HG03520 (cell line): ENCODE data around the gene OSBPL6.
"Not testable (repeated sequence)": the region's sequence is repeated elsewhere in the genome, so short reads cannot be mapped to it uniquely, and the experiment has no call there.

Experiments
- ATAC-seq: cut with Tn5 transposase; IDR thresholded peaks from one replicate; pipeline ENCODE4 v1.9.1; 2021; ENCODE audit warnings: mild to moderate bottlenecking, moderate library complexity; ENCODE audit not compliant: unreplicated experiment

OSBPL6 gene

DNA sequence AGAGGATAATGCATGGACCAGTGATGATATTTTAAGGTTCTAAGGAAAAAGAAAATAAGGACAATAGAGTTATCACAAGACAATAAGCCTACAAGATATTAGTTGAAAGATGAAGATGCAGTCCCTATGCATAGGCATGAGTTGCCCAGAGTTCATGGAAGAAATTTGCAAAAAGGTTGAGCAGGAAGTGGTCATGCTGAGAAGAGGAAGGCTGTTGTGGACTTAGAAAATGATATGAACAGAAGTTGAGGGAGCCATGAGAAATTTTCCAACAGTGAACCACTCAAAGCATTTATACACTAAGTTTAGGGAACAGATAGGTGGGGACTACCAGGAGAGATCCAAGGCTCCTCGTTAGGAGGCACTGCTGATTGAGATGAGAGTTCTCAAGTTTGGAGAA is 3.5 kb downstream of the OSBPL6 start:
- no peak for ATAC-seq

DNA sequence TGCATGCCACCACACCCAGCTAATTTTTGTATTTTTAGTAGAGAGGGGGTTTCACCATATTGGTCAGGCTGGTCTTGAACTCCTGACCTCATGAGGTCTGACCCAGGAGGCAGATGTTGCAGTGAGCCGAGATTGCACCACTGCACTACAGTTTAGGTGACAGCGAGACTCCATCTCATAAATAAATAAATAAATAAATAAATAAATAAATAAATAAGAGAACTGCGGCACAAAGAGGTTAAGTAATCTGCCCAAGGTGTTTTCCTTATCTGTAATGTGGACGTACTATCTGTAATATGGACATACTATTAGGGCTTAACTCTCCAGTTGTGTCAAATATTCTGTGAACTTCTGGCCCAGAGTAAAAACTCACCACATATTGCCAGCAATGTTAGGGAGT is 4.1 kb downstream of the OSBPL6 start:
- not testable (repeated sequence) for ATAC-seq

- ATAC-seq, result no peak
Observed at GRCh38 chr2:178199334-178199733, 5.0 kb downstream of the OSBPL6 start.

GRCh38 chr2:178200331-178200730 is 6.0 kb downstream of the OSBPL6 start:
- ATAC-seq, result no peak

DNA sequence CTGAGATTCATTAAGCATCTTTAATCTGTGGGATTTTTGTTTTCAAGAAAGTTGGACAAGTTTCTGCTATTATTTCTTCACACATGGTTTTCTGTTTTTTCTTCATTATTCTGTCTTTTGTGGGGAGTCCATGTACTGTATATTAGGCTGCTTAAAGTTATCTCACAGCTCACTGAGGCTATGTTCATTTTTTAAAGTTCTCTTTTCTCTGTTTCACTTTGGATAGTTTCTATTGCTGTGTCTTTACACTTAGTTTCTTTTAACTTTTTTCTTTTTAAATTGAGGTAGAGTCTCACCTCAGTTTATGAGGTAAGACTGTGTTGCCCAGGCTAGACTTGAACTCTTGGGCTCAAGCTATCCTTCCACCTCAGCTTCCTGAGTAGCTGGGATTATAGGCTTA is 8.6 kb downstream of the OSBPL6 start:
- ATAC-seq, result peak; percentile 70

- no peak for ATAC-seq
Observed at GRCh38 chr2:178204977-178205376, 10.7 kb downstream of the OSBPL6 start.

DNA sequence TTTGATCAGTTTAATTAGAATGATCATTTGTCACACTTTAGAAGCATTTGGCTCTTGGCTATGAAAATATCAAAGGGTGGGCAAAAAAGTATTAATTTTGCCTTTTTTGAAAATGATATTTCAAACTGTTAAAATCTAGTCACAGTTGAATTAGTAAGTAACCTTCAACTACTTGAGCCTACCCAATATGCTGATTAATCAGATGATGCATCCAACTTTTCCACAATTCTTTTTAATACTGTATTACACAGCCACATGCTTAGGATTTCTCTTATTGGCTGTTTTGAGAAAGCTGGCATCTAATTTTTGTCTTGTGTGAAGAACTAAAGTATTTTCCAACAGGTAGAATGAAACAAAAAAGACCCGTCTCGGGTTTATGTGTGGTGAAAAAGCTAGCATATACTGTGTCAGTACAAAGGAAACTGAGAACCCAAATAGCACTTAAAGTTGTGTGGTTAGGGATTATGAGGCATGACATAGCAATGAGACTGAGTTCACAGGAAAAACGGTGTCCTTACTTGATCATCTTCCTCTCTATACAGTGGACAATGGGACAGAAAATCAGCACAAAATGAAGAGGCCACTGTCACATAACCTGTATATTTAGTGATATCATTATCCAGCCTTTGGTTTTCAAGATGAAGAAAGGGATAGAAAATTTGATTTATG is 11.7 kb downstream of the OSBPL6 start:
- ATAC-seq, result no peak

- ATAC-seq, result no peak
Observed at GRCh38 chr2:178208336-178208735, 14.0 kb downstream of the OSBPL6 start.

- no peak for ATAC-seq
Observed at GRCh38 chr2:178208817-178209216, 14.5 kb downstream of the OSBPL6 start.

DNA sequence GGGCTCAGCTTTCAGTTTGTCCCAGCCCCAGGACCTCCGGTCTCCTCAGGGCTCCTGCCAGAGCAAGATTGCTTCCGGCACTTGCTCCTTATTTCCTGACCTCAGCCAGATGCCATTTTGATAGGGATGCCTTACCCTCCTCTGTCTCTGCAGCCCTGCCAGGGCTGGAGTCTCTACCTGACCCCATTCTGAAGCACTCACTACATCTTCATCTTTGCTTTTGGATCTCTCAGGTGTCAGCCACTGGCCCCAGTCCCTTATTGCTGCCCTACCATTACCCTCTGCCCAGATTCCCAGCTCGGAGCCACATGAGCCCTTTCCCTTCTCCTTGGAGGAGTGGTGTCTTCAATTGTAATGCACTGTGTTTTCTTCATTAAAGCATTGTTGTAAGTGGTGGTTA is 17.1 kb downstream of the OSBPL6 start:
- ATAC-seq, result no peak

DNA sequence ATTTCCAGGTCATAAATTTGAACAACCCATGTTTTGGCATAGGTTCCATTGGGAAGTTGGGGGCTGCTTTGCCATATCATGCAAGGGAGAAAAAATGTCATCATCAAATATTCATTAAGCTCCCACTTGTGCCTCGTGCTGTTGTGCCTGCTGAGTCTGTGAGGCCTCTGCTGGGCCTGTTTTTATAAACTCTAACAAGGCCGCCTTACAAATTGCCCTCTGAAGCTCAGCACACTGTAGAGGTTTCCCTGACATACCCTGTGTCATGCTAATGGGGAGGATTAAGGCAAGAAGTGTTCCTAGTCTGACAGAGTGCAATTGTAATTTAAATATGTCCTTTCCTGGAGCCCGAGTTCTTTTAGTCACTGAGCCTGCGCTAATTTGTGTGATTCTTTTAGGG is 17.6 kb downstream of the OSBPL6 start:
- no peak for ATAC-seq

- ATAC-seq, result no peak
Observed at GRCh38 chr2:178213991-178214390, 19.7 kb downstream of the OSBPL6 start.

- ATAC-seq, result no peak
Observed at GRCh38 chr2:178219247-178219646, 24.9 kb downstream of the OSBPL6 start.

- no peak for ATAC-seq
Observed at GRCh38 chr2:178220814-178221213, 26.5 kb downstream of the OSBPL6 start.

GRCh38 chr2:178221556-178221955 is 27.2 kb downstream of the OSBPL6 start:
- ATAC-seq, result no peak

DNA sequence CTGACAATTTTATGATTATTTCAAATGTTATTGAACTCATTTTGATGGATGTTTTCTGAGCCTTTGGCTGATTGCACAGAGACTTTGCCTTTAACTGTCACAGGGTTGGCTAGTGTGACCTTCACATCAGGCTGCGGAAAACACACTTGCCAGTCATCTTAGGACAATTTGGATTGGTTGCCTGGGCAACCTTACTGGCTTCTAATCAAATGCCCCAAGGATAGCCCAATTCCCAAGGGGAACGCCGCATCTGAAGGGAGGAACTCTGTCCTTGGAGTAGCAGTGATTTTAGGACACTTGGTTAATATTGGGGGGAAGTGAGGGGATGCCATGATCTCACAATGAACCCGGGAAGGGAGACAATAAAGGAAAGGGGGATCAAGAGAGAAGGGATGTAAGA is 29.5 kb downstream of the OSBPL6 start:
- no peak for ATAC-seq

- ATAC-seq, result no peak
Observed at GRCh38 chr2:178225006-178225805, 30.9 kb downstream of the OSBPL6 start.

- ATAC-seq, result no peak
Observed at GRCh38 chr2:178227187-178227586, 32.9 kb downstream of the OSBPL6 start.

DNA sequence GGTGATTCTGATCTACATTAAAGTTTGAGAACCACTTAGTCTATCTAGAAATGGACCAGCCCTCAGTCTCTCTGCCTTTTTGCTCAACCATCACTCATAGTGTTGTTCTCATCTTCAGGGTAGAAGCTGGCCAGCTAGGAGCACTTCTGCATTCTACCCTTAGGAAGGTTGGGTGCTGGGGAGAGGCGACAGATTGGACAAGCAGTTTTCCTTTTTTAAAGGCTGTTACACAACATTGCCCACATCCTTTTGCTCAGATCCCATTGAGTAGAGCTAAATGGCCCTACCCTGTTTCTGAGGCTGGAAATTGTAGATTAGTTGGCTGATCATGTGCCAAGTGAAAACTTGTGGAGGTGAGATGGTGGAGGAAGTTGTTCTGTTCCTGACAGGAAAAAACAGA is 35.6 kb downstream of the OSBPL6 start:
- no peak for ATAC-seq

DNA sequence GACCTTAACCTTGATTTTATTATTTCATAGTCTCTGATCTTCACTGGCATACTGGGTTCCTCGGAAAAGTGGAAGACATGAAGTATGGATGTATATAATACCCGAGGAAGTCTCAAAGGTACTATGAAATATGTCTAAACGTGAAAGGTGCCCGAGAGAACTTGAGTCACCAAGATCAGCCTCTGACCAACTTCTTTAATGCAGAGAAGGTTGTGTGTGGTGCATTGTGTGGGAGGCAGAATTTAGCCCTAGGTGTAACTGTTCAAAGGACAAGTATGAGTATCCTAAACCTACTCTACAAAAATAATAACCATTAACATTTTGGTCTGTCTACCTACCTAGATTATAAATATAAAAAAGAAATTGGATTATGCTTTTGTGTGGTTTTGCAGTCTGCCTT is 36.1 kb downstream of the OSBPL6 start:
- no peak for ATAC-seq

DNA sequence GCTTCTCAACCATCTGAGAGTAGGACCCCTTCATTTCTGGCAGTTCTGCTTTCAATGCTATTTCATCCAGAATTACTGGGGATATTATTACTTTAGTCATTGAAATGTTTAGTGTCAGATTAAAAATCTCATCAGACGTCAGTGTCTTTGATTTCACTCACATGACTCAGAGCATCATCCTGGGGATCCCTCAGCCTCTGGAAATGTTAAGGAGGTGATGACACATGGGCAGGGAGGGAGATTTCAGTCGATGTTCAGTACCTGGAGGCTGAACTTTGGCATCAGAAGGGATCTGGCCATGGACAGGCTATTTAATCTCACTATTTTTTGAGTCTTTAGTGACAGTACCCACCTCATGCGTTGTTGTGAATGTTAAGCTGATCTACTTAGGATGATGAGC is 39.1 kb downstream of the OSBPL6 start:
- ATAC-seq, result no peak

DNA sequence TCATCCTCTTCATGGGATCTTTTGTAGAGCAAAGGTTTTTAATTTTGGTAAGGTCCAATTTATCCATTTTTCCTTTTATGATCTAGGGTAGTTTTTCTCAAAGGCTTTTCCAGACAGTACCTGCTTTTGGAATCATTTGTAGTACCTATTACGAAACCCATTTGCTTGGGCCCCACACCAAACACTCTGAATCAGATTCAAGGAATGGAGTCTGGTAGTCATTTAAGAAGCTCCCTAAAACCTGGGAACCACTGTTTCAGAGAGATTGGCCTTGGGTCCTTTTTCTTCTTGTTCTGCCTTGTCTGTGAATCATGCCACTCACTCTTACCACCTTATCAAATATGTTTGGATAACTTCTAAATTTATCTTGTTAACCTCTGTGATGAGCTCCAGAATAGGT is 40.3 kb downstream of the OSBPL6 start:
- no peak for ATAC-seq
